ENCODE measurements around the gene CCNH.

CCNH gene

DNA sequence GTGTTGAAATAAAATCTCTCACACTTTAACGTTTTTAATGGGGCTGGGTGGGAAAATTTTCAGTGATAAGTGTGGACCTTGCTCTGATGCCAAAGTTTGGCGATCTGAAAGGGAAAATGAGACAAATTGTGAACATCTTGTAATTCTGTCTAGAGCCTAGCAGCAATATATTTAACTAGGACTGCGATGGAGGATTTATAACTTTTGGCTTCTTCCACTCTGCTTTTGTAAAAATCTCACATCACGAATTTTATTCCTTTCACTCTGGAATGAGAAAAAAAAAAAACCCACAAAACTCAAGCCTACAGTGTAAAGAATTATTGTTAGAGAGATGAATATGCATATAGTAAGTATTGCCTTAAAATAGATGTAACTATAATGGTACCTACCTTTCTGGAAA is 19.9 kb downstream of the CCNH start:
- no peak overlapping the region for H3K4me3 ChIP-seq (ENCODE audit: insufficient read depth, low read depth, low read length, poor library complexity, severe bottlenecking)
- H3K9me3 ChIP-seq (ENCODE audit: control insufficient read depth, low read length): no peaks in the 10 kb centered on the region
- peaks cover 87% of the 10 kb centered on the region for H3K36me3 ChIP-seq (ENCODE audit: control insufficient read depth, insufficient read depth, low read length)
- no peaks in the 10 kb centered on the region for H3K4me1 ChIP-seq (ENCODE audit: control insufficient read depth, insufficient read depth, low read length, poor library complexity, severe bottlenecking)
- no peak for DNase-seq
- no peak overlapping the region for H3K27ac ChIP-seq (ENCODE audit: insufficient read depth, low read length, poor library complexity, severe bottlenecking)
- H3K27me3 ChIP-seq (replicated peaks; ENCODE audit: control insufficient read depth, insufficient read depth, low read length, poor library complexity, severe bottlenecking): no peaks in the 10 kb centered on the region

DNA sequence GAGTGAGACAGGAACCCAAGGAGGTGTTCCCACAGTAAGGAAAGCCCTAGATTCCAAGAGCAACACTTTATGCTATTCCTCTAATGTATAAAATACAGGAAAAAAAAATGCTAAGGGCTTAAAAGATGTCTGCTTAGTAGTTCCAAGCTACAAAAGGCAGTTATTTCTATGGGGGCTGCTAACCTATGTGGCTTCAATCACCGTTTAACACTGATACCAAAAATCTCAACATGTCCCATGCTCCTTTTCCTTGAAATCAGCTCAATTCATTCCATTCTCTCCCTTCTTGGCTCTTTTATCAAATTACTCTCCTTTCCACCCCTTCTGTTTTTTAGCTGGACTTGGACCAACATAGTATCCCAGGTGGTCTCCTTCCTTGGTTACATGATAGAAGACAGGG is 20.6 kb downstream of the CCNH start:
- H3K4me1 ChIP-seq (ENCODE audit: control insufficient read depth, insufficient read depth, low read length, poor library complexity, severe bottlenecking): no peaks in the 10 kb centered on the region
- no peak for DNase-seq
- no peak overlapping the region for H3K4me3 ChIP-seq (ENCODE audit: insufficient read depth, low read depth, low read length, poor library complexity, severe bottlenecking)
- no peaks in the 10 kb centered on the region for H3K27me3 ChIP-seq (replicated peaks; ENCODE audit: control insufficient read depth, insufficient read depth, low read length, poor library complexity, severe bottlenecking)
- H3K9me3 ChIP-seq (ENCODE audit: control insufficient read depth, low read length): no peaks in the 10 kb centered on the region
- peaks cover 87% of the 10 kb centered on the region for H3K36me3 ChIP-seq (ENCODE audit: control insufficient read depth, insufficient read depth, low read length)
- H3K27ac ChIP-seq (ENCODE audit: insufficient read depth, low read length, poor library complexity, severe bottlenecking): no peak overlapping the region

DNA sequence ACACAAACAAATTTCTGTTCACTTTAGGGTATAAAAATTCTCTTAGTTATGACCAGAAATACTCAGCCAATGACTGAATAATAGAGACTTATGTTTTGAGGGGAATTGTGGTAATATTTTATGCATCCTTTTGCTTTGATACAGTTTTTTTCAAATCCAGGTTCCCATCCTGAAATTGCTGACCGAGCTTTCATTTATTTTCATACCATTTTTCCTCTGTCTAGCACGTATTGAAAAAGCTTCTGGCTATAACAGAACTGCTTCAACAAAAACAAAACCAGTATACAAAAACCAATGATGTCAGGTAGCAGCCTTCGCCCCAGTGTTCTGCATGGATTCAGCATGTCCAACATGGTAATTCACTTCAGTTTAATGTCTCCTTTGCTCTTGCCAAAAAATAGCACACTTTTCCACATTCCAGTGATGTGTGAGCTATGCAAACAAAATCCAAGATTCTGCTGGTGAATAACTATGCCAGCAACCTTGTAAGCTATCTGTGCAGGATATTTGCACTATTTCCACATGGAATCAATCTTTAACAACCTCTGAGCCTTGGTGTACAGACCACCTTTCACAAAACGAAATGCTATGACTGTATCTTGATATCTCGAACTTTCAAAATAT is 22.0 kb downstream of the CCNH start:
- no peak overlapping the region for H3K27ac ChIP-seq (ENCODE audit: insufficient read depth, low read length, poor library complexity, severe bottlenecking)

DNA sequence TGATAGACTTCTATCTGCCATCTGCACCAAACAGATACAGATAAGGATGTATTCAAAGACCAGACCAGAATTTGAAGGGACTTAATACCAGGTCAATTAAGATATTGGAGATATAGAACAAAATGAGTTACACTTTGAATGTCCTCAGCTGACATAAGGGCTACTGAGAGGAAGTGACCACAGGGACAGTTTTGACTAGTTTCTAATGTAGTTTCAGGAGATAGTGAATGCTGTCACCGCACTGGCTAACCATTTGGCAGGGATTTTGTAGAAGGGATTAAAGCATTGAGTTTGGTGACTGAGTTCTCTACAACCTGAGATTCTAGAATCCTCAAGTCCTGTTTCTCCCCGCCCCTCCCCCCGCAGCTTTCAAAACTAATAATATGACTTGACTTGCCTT is 22.7 kb downstream of the CCNH start:
- H3K4me1 ChIP-seq (ENCODE audit: control insufficient read depth, insufficient read depth, low read length, poor library complexity, severe bottlenecking): no peaks in the 10 kb centered on the region
- H3K9me3 ChIP-seq (ENCODE audit: control insufficient read depth, low read length): no peaks in the 10 kb centered on the region
- H3K27me3 ChIP-seq (replicated peaks; ENCODE audit: control insufficient read depth, insufficient read depth, low read length, poor library complexity, severe bottlenecking): no peaks in the 10 kb centered on the region
- peaks cover 93% of the 10 kb centered on the region for H3K36me3 ChIP-seq (ENCODE audit: control insufficient read depth, insufficient read depth, low read length)
- no peak overlapping the region for H3K27ac ChIP-seq (ENCODE audit: insufficient read depth, low read length, poor library complexity, severe bottlenecking)
- H3K4me3 ChIP-seq (ENCODE audit: insufficient read depth, low read depth, low read length, poor library complexity, severe bottlenecking): no peak overlapping the region
- DNase-seq: no peak

More for the DNA sequence above, 22.0 kb downstream of the CCNH start:
- H3K4me1 ChIP-seq (ENCODE audit: control insufficient read depth, insufficient read depth, low read length, poor library complexity, severe bottlenecking): no peaks in the 10 kb centered on the region
- peaks cover 92% of the 10 kb centered on the region for H3K36me3 ChIP-seq (ENCODE audit: control insufficient read depth, insufficient read depth, low read length)
- H3K4me3 ChIP-seq (ENCODE audit: insufficient read depth, low read depth, low read length, poor library complexity, severe bottlenecking): no peak overlapping the region
- no peak for DNase-seq
- H3K27me3 ChIP-seq (replicated peaks; ENCODE audit: control insufficient read depth, insufficient read depth, low read length, poor library complexity, severe bottlenecking): no peaks in the 10 kb centered on the region
- H3K9me3 ChIP-seq (ENCODE audit: control insufficient read depth, low read length): no peaks in the 10 kb centered on the region

DNA sequence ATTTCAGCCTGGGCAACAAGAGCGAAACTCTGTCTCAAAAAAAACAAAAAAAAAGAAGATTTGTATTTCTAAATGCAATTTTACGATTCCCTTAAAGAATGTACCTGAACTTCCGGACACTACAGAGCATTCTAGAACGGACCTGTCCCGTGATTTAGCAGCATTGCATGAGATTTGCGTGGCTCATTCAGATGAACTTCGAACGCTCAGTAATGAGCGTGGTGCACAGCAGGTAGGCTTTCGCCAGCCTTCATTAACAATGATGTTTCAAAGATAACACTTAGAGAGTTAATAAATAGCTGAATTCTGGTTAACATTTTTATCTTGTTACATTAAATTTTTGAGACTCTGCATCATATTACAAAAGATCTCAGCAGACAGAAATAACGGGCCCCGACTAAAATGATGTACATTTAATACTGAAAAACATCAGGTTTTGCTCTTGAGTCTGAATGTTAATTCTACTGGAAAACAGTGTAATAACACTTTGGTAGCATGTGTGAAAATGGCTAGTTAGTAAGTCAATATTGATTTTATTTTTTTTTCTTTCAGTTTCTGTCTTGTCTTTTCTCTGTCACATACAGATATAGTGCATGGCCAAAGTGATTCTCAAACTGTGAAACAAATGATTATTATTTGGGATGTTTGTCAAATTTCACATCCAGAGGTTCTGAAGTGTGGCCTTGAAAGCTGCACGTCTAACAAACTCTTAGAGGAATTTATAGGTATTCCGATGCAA is 23.3 kb downstream of the CCNH start:
- Histone ChIP-seq H3K27me3 (replicated peaks; ENCODE audit: control insufficient read depth, insufficient read depth, low read length, poor library complexity, severe bottlenecking) (no peaks in the 10 kb centered on the region), H3K27ac (ENCODE audit: insufficient read depth, low read length, poor library complexity, severe bottlenecking) (no peak overlapping the region), H3K9me3 (ENCODE audit: control insufficient read depth, low read length) (no peaks in the 10 kb centered on the region), H3K4me1 (ENCODE audit: control insufficient read depth, insufficient read depth, low read length, poor library complexity, severe bottlenecking) (no peaks in the 10 kb centered on the region), H3K36me3 (ENCODE audit: control insufficient read depth, insufficient read depth, low read length) (peaks cover 92% of the 10 kb centered on the region), H3K4me3 (ENCODE audit: insufficient read depth, low read depth, low read length, poor library complexity, severe bottlenecking) (no peak overlapping the region)
- DNase-seq: no peak

DNA sequence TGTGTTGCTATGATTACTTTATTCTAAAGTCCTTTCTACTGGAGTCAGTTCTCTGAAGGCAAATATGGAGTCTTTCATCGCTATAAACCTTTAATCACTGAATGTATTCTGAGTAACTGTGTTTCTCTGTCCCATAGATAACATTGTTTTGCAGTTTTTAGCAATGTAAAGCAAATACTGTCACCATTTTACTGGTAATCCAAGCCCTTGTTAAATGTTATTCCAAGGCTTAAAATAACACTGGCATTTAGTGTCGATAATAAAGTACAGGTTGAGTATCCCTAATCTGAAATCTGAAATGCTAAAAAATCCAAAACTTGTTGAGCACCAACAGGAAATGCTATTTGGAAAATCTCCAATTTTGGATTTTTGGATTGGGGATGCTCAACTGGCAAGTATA is 24.6 kb downstream of the CCNH start:
- H3K4me1 ChIP-seq (ENCODE audit: control insufficient read depth, insufficient read depth, low read length, poor library complexity, severe bottlenecking): no peaks in the 10 kb centered on the region
- no peak overlapping the region for H3K27ac ChIP-seq (ENCODE audit: insufficient read depth, low read length, poor library complexity, severe bottlenecking)
- H3K36me3 ChIP-seq (ENCODE audit: control insufficient read depth, insufficient read depth, low read length): peaks cover 87% of the 10 kb centered on the region
- H3K27me3 ChIP-seq (replicated peaks; ENCODE audit: control insufficient read depth, insufficient read depth, low read length, poor library complexity, severe bottlenecking): no peaks in the 10 kb centered on the region
- DNase-seq: no peak
- no peaks in the 10 kb centered on the region for H3K9me3 ChIP-seq (ENCODE audit: control insufficient read depth, low read length)
- H3K4me3 ChIP-seq (ENCODE audit: insufficient read depth, low read depth, low read length, poor library complexity, severe bottlenecking): no peak overlapping the region

DNA sequence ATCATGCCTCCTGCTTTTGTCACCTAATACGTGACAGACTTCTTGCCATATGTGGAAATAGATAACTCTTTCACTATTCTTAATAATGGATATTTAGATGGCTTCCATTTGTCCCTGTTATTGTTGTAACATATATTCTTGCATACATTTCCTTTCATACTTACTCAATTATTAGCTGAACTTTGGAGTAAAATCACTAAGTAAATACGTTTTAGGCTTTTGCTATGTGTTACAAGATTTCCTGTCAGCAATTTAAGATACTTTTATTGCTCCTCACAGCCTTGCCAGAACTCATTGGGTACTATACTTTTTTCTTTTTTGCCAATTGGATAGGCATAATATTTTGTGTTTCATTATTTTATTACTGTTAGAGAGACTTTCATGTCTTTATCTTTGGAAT is 26.9 kb downstream of the CCNH start:
- no peak overlapping the region for H3K4me3 ChIP-seq (ENCODE audit: insufficient read depth, low read depth, low read length, poor library complexity, severe bottlenecking)
- peaks cover 68% of the 10 kb centered on the region for H3K36me3 ChIP-seq (ENCODE audit: control insufficient read depth, insufficient read depth, low read length)
- no peaks in the 10 kb centered on the region for H3K4me1 ChIP-seq (ENCODE audit: control insufficient read depth, insufficient read depth, low read length, poor library complexity, severe bottlenecking)
- no peaks in the 10 kb centered on the region for H3K27me3 ChIP-seq (replicated peaks; ENCODE audit: control insufficient read depth, insufficient read depth, low read length, poor library complexity, severe bottlenecking)
- no peaks in the 10 kb centered on the region for H3K9me3 ChIP-seq (ENCODE audit: control insufficient read depth, low read length)
- no peak overlapping the region for H3K27ac ChIP-seq (ENCODE audit: insufficient read depth, low read length, poor library complexity, severe bottlenecking)
- no peak for DNase-seq

DNA sequence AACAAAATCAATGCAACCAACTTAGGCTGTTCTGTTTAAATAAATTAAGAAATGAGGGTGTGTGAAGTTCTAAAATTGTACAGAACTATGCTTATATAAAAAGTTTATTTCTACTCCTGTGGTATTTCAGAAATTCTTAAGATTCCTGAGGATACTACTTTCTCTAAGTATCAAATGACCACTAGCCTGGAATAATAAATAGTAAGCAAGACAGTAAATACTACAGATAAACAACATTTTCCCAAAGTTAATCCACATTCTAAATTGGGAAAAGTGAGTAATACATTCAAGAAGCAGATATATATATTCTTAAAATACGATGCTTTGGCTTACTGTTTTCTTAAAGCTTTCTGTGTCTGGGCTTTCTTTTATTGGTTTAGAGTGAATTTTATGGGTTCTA is 29.5 kb downstream of the CCNH start:
- no peak overlapping the region for H3K4me3 ChIP-seq (ENCODE audit: insufficient read depth, low read depth, low read length, poor library complexity, severe bottlenecking)
- no peaks in the 10 kb centered on the region for H3K27me3 ChIP-seq (replicated peaks; ENCODE audit: control insufficient read depth, insufficient read depth, low read length, poor library complexity, severe bottlenecking)
- H3K36me3 ChIP-seq (ENCODE audit: control insufficient read depth, insufficient read depth, low read length): peaks cover 58% of the 10 kb centered on the region
- no peaks in the 10 kb centered on the region for H3K9me3 ChIP-seq (ENCODE audit: control insufficient read depth, low read length)
- no peak for DNase-seq
- no peak overlapping the region for H3K27ac ChIP-seq (ENCODE audit: insufficient read depth, low read length, poor library complexity, severe bottlenecking)
- no peaks in the 10 kb centered on the region for H3K4me1 ChIP-seq (ENCODE audit: control insufficient read depth, insufficient read depth, low read length, poor library complexity, severe bottlenecking)

DNA sequence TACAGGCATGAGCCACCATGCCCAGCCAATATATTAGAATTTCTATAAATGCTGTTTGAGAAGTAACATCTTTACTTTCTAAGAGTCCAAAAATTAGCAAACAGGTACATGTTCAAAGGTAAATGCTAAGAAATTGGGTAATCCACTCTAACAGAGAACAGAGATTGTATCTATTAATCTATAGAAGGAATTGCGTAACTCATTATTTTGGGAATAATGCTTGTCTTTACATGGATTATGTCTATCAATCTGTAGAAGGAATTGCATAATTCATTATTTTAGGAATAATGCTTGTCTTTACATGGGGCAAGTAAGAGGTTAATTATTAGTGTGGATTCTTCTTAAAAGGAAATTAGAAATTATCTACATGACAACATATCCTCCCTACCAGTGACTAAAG is 30.5 kb downstream of the CCNH start:
- no peak for DNase-seq
- no peak overlapping the region for H3K27ac ChIP-seq (ENCODE audit: insufficient read depth, low read length, poor library complexity, severe bottlenecking)
- no peaks in the 10 kb centered on the region for H3K9me3 ChIP-seq (ENCODE audit: control insufficient read depth, low read length)
- H3K4me3 ChIP-seq (ENCODE audit: insufficient read depth, low read depth, low read length, poor library complexity, severe bottlenecking): no peak overlapping the region
- H3K27me3 ChIP-seq (replicated peaks; ENCODE audit: control insufficient read depth, insufficient read depth, low read length, poor library complexity, severe bottlenecking): no peaks in the 10 kb centered on the region
- H3K36me3 ChIP-seq (ENCODE audit: control insufficient read depth, insufficient read depth, low read length): peaks cover 54% of the 10 kb centered on the region
- no peaks in the 10 kb centered on the region for H3K4me1 ChIP-seq (ENCODE audit: control insufficient read depth, insufficient read depth, low read length, poor library complexity, severe bottlenecking)

DNA sequence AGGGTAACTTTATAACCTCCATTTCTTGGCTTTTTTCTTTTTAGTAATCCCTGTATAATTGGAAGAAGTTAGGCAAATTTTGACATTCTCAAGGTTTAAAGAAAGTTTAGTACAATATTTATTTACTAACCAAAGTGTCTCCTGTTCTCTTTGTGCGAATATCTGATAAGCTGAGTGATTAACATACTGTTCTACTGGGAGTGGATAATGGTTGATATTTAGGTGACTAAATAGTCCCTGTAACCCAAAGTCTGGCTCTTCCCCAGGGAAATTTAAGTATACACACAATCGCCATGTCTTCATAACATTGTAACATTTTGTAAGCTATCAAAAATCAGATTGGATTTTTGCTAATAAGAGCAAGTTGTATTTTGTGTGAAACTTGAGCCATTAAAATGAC is 40.0 kb downstream of the CCNH start:
- DNase-seq: no peak
- no peaks in the 10 kb centered on the region for H3K27me3 ChIP-seq (replicated peaks; ENCODE audit: control insufficient read depth, insufficient read depth, low read length, poor library complexity, severe bottlenecking)
- H3K36me3 ChIP-seq (ENCODE audit: control insufficient read depth, insufficient read depth, low read length): peaks cover 23% of the 10 kb centered on the region
- H3K27ac ChIP-seq (ENCODE audit: insufficient read depth, low read length, poor library complexity, severe bottlenecking): no peak overlapping the region
- no peak overlapping the region for H3K4me3 ChIP-seq (ENCODE audit: insufficient read depth, low read depth, low read length, poor library complexity, severe bottlenecking)
- no peaks in the 10 kb centered on the region for H3K4me1 ChIP-seq (ENCODE audit: control insufficient read depth, insufficient read depth, low read length, poor library complexity, severe bottlenecking)
- no peaks in the 10 kb centered on the region for H3K9me3 ChIP-seq (ENCODE audit: control insufficient read depth, low read length)
